ENCODE measurements around the gene NTN5.

GRCh38 chr19:48669903-48670668 is 2.7 kb downstream of the NTN5 start:
- TF ChIP-seq CTCF (conservative IDR thresholded peaks at IDR 0.05; ENCODE audit: low read depth, low read length) (no peak), RFX5 (IDR thresholded peaks at IDR 0.05; ENCODE audit: low read depth, low read length) (no peak), MXI1 (IDR thresholded peaks at IDR 0.05; ENCODE audit: borderline replicate concordance, low read depth, low read length) (no peak), RCOR1 (IDR thresholded peaks at IDR 0.05; ENCODE audit: insufficient replicate concordance, low read length) (no peak), CEBPB (IDR thresholded peaks at IDR 0.05; ENCODE audit: low read depth, low read length) (no peak), ELK1 (IDR thresholded peaks at IDR 0.05; ENCODE audit: borderline replicate concordance, low read depth, low read length) (no peak), RAD21 (IDR thresholded peaks at IDR 0.05; ENCODE audit: low read length) (no peak), POLR2A (IDR thresholded peaks at IDR 0.05; ENCODE audit: low read depth, low read length) (no peak), MAZ (IDR thresholded peaks at IDR 0.05; ENCODE audit: borderline replicate concordance, low read depth, low read length) (no peak), CHD1 (IDR thresholded peaks at IDR 0.05; ENCODE audit: low read depth, low read length) (no peak), BHLHE40 (IDR thresholded peaks at IDR 0.05; ENCODE audit: low read depth, low read length) (no peak), USF2 (IDR thresholded peaks at IDR 0.05; ENCODE audit: low read depth, low read length) (no peak), MAFK (IDR thresholded peaks at IDR 0.05; ENCODE audit: low read depth, low read length) (no peak), SMC3 (IDR thresholded peaks at IDR 0.05; ENCODE audit: low read depth, low read length) (no peak)

Data from IMR-90 (cell line).